H1 (cell line): ENCODE data around the gene RNF145. TPM values are rescaled to one million over a fixed set of nuclear protein-coding genes. Genes with fewer than 3 reads are reported as not detected.

Experiments
- CTCF ChIA-PET: fragments of 300-600 bp; sonication (Branson Sonifier 250); formaldehyde crosslinking; loops from one replicate; lab custom pipeline; 2021; ENCODE audit not compliant: partially characterized antibody; lab: Charles Lee
- POLR2A ChIA-PET: fragments of 300-600 bp; sonication (Branson Sonifier 250); formaldehyde crosslinking; loops from one replicate; lab custom pipeline; 2021; ENCODE audit warnings: inconsistent platforms; ENCODE audit not compliant: partially characterized antibody; lab: Charles Lee
- DNase-seq, 2 experiments: peaks; one replicate each; pipeline versions ENCODE4 v3.0.0 to v3.0.0-alpha.2; 2010 to 2022; ENCODE audit warnings: low spot score in 2 of 2, low read depth in 1 of 2, mixed read lengths in 1 of 2
- FAIRE-seq: peaks from 2 replicates; lab custom pipeline; 2011; peaks lifted over from hg19 to GRCh38; lab: Jason Lieb, UNC
- H2AFZ ChIP-seq: 2 replicates; pipeline ENCODE4 v1.8.1; 2012; ENCODE audit warnings: low read length, inconsistent platforms
- H2AK5ac ChIP-seq: 2 replicates; pipeline ENCODE4 v1.6.1; 2013; ENCODE audit warnings: low read depth, low read length
- H2BK120ac ChIP-seq: replicated peaks from 2 replicates; pipeline ENCODE3; 2013; ENCODE audit warnings: low read depth, low read length, inconsistent platforms
- H2BK12ac ChIP-seq: 2 replicates; pipeline ENCODE4 v1.6.1; 2013; ENCODE audit warnings: low read depth, low read length
- H2BK15ac ChIP-seq: 2 replicates; pipeline ENCODE4 v1.6.1; 2013; ENCODE audit warnings: low read length
- H2BK20ac ChIP-seq: 2 replicates; pipeline ENCODE4 v1.6.1; 2013; ENCODE audit warnings: low read length
- H2BK5ac ChIP-seq: 2 replicates; pipeline ENCODE4 v1.6.1; 2013; ENCODE audit warnings: low read depth, low read length
- H3K14ac ChIP-seq: 2 replicates; pipeline ENCODE4 v1.6.1; 2013; ENCODE audit warnings: inconsistent platforms; ENCODE audit not compliant: insufficient read length
- H3K18ac ChIP-seq: 2 replicates; pipeline ENCODE4 v1.6.1; 2013; ENCODE audit warnings: low read length; ENCODE audit errors: extremely low read depth
- H3K23ac ChIP-seq: 2 replicates; pipeline ENCODE4 v1.6.1; 2013; ENCODE audit warnings: inconsistent platforms; ENCODE audit not compliant: insufficient read length
- H3K23me2 ChIP-seq: 2 replicates; pipeline ENCODE4 v1.6.1; 2013; ENCODE audit warnings: low read depth, low read length
- H3K27ac ChIP-seq: 2 replicates; pipeline ENCODE4 v1.6.1; 2011; ENCODE audit warnings: low read depth, low read length, inconsistent platforms
- H3K27me3 ChIP-seq, 4 experiments: replicated peaks in 1 of 4; 1 replicate in 1 of 4; 2 replicates in 3 of 4; pipeline versions ENCODE4 v1.6.1 to v1.8.1; 2011 to 2013; ENCODE audit warnings: low read length in 3 of 4, mild to moderate bottlenecking in 3 of 4, inconsistent platforms in 2 of 4, mixed read lengths in 2 of 4, moderate library complexity in 1 of 4; ENCODE audit not compliant: control insufficient read depth in 3 of 4, insufficient read depth in 3 of 4; ENCODE audit errors: extremely low read depth in 1 of 4
- H3K36me3 ChIP-seq, 4 experiments: 2 replicates each; pipeline versions ENCODE4 v1.6.1 to v1.8.1; 2011 to 2013; ENCODE audit warnings: mild to moderate bottlenecking in 4 of 4, low read length in 3 of 4, moderate library complexity in 2 of 4, control low read depth in 1 of 4, inconsistent platforms in 1 of 4; ENCODE audit not compliant: insufficient read depth in 4 of 4, control insufficient read depth in 2 of 4
- H3K4ac ChIP-seq: replicated peaks from 2 replicates; pipeline ENCODE3; 2013; ENCODE audit warnings: low read length, low read depth, mixed read lengths, inconsistent platforms; ENCODE audit not compliant: insufficient read length
- H3K4me1 ChIP-seq, 4 experiments: replicated peaks in 1 of 4; 1 replicate in 1 of 4; 2 replicates in 3 of 4; pipeline versions ENCODE4 v1.6.1 to v1.8.1; 2011 to 2013; ENCODE audit warnings: low read length in 3 of 4, inconsistent platforms in 2 of 4, mixed read lengths in 1 of 4; ENCODE audit not compliant: insufficient read depth in 4 of 4, control insufficient read depth in 3 of 4
- H3K4me2 ChIP-seq, 2 experiments: 2 replicates each; pipeline versions ENCODE4 v1.6.1 to v1.8.1; 2011 to 2013; ENCODE audit warnings: low read depth in 2 of 2, low read length in 2 of 2, control low read depth in 1 of 2, inconsistent platforms in 1 of 2, mild to moderate bottlenecking in 1 of 2; ENCODE audit not compliant: insufficient read depth in 1 of 2
- H3K4me3 ChIP-seq, 4 experiments: fragments of 200-600, 300-600 bp in 1 of 4; sonication (generic), shearing (Covaris generic), sonication (Bioruptor Twin) in 1 of 4; 2 replicates each; pipeline versions ENCODE4 v1.5.1 to v1.8.1; 2011 to 2016; ENCODE audit warnings: low read length in 4 of 4, low read depth in 3 of 4, control low read depth in 2 of 4, inconsistent platforms in 2 of 4, mild to moderate bottlenecking in 2 of 4, mixed read lengths in 1 of 4, moderate library complexity in 1 of 4; ENCODE audit not compliant: insufficient read depth in 2 of 4; ENCODE audit errors: extremely low read depth in 1 of 4
- H3K56ac ChIP-seq: replicated peaks from 2 replicates; pipeline ENCODE3; 2013; ENCODE audit warnings: low read depth, mild to moderate bottlenecking, mixed read lengths, low read length, inconsistent platforms; ENCODE audit not compliant: insufficient read length
- H3K79me1 ChIP-seq: 2 replicates; pipeline ENCODE4 v1.6.1; 2013; ENCODE audit warnings: low read depth, low read length, control low read depth
- H3K79me2 ChIP-seq, 2 experiments: 2 replicates each; pipeline versions ENCODE4 v1.6.1 to v1.8.1; 2012 to 2013; ENCODE audit warnings: low read length in 2 of 2, mild to moderate bottlenecking in 2 of 2, inconsistent platforms in 1 of 2; ENCODE audit not compliant: insufficient read depth in 2 of 2, control insufficient read depth in 1 of 2
- H3K9ac ChIP-seq, 4 experiments: replicated peaks in 1 of 4; 1 replicate in 1 of 4; 2 replicates in 3 of 4; pipeline versions ENCODE4 v1.6.1 to v1.8.1; 2011 to 2013; ENCODE audit warnings: low read depth in 3 of 4, low read length in 3 of 4, control low read depth in 2 of 4, mild to moderate bottlenecking in 2 of 4, moderate library complexity in 2 of 4, inconsistent platforms in 1 of 4; ENCODE audit errors: extremely low read depth in 1 of 4
- H3K9me3 ChIP-seq, 2 experiments: 2 replicates each; pipeline versions ENCODE4 v1.6.1 to v1.8.1; 2012 to 2013; ENCODE audit warnings: mild to moderate bottlenecking in 2 of 2, moderate library complexity in 2 of 2, control low read depth in 1 of 2, inconsistent platforms in 1 of 2, low read depth in 1 of 2, low read length in 1 of 2, mixed read lengths in 1 of 2; ENCODE audit not compliant: insufficient read depth in 2 of 2
- H4K20me1 ChIP-seq, 2 experiments: replicated peaks in 1 of 2; 2 replicates each; pipeline versions ENCODE3 to v1.8.1; 2011 to 2013; ENCODE audit warnings: inconsistent platforms in 2 of 2, low read length in 2 of 2, mild to moderate bottlenecking in 1 of 2; ENCODE audit not compliant: insufficient read depth in 2 of 2, control insufficient read depth in 1 of 2
- H4K5ac ChIP-seq: 2 replicates; pipeline ENCODE4 v1.6.1; 2013; ENCODE audit warnings: low read length, low read depth, mixed read lengths, inconsistent platforms; ENCODE audit not compliant: insufficient read length
- H4K8ac ChIP-seq: 2 replicates; pipeline ENCODE4 v1.8.0; 2013; ENCODE audit warnings: mild to moderate bottlenecking, moderate library complexity, low read length, inconsistent platforms; ENCODE audit not compliant: insufficient read depth; ENCODE audit errors: extremely low read depth
- H4K91ac ChIP-seq: replicated peaks from 2 replicates; pipeline ENCODE3; 2013; ENCODE audit warnings: low read length, mixed read lengths, inconsistent platforms; ENCODE audit not compliant: insufficient read length
- SAP30 ChIP-seq: fragments of 300-600 bp; sonication (generic); IDR thresholded peaks from 2 replicates; pipeline ENCODE4 v1.7.1; 2012; ENCODE audit warnings: low read length, moderate library complexity, mild to moderate bottlenecking, inconsistent platforms; ENCODE audit not compliant: insufficient read depth, insufficient replicate concordance
- polyA plus RNA-seq, 7 experiments: library from polyadenylated mRNA; depleted of rRNA in 3 of 7; stranded (reverse) in 5 of 7; unstranded in 2 of 7; fragments of >200 nt in 5 of 7; fragments of 200-250 nt in 2 of 7; gene quantifications; 1 replicate in 5 of 7; 2 replicates in 1 of 7; 4 replicates in 1 of 7; pipeline versions ENCODE4 v1.2.1 to v1.2.3, GENCODE V29; 2011 to 2013; ENCODE audit warnings: missing spikeins in 2 of 7, mixed read lengths in 2 of 7
- total RNA-seq: library from RNA; stranded (reverse); fragmentation: NEBNext Ultra II Directional; extraction: Animal tissue kit (Norgen Biotek cat#: 25700); gene quantifications from 2 replicates; pipeline ENCODE4 v1.2.1, GENCODE V29; 2021

The RNF145 gene
- total and polyA plus RNA-seq, 2 of the 8 experiments (the other 6 are each of a cell fraction or from before 2014, with no cell fraction given) = 34.2 to 72.5 TPM

DNA sequence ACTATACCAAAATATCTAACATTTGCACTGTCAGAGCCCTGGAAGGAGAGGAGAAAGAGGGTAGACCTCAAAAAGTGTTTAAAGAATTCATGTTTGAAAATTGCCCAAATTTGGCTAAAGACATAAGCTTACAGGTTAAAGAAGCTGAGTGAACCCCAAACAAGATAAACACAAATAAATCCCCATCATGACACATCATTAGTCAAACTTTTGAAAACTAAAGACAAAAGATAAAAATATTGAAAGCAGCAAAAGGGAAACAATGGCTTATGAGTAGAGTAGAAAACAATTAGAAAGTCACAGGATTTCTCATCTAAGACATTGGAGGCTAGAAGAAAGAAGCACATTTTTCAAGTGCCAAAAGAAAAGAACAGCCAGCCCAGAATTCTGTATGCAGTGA is 47.7 kb upstream of the RNF145 start:
- no peak overlapping the region for H3K4me2 ChIP-seq
- H3K79me1 ChIP-seq = no peaks in the 10 kb centered on the region
- no peaks in the 10 kb centered on the region for H3K4me1 ChIP-seq
- no peak overlapping the region for H3K4me3 ChIP-seq
- H4K5ac ChIP-seq = no peak overlapping the region
- H3K9ac ChIP-seq = no peak overlapping the region
- H2BK20ac ChIP-seq = no peak overlapping the region
- DNase-seq (no peak), FAIRE-seq (no peak)
- H3K18ac ChIP-seq = no peak overlapping the region
- no peaks in the 10 kb centered on the region for H3K79me2 ChIP-seq
- no peak overlapping the region for H2AK5ac ChIP-seq
- H2BK12ac ChIP-seq = no peak overlapping the region
- no peaks in the 10 kb centered on the region for H3K9me3 ChIP-seq
- no peaks in the 10 kb centered on the region for H3K36me3 ChIP-seq
- H4K8ac ChIP-seq = no peak overlapping the region
- H3K56ac ChIP-seq = no peak overlapping the region
- no peak overlapping the region for H3K23ac ChIP-seq
- ChIA-PET POLR2A (no interaction called here), CTCF (no interaction called here)
- H3K27ac ChIP-seq = no peak overlapping the region
- peaks cover 0 to 8% (median under 1%) of the 10 kb centered on the region in 4 experiments; a peak in 2 of 7 replicates for H3K27me3 ChIP-seq
- H2BK15ac ChIP-seq = no peak overlapping the region
- H3K4ac ChIP-seq = no peak overlapping the region
- no peaks in the 10 kb centered on the region for H4K20me1 ChIP-seq
- no peaks in the 10 kb centered on the region for H3K23me2 ChIP-seq
- H4K91ac ChIP-seq = no peak overlapping the region
- no peak overlapping the region for H2BK120ac ChIP-seq
- no peak overlapping the region for H2BK5ac ChIP-seq
- no peak overlapping the region for H2AFZ ChIP-seq
- no peak overlapping the region for H3K14ac ChIP-seq
- no peak for TF ChIP-seq SAP30
